ENCODE measurements around the gene DYNC1LI2. TPM values are rescaled to one million over a fixed set of nuclear protein-coding genes. Genes with fewer than 3 reads are reported as not detected.

The DYNC1LI2 gene
- total RNA-seq, 1 donor from 2014 or later: 147 TPM

DNA sequence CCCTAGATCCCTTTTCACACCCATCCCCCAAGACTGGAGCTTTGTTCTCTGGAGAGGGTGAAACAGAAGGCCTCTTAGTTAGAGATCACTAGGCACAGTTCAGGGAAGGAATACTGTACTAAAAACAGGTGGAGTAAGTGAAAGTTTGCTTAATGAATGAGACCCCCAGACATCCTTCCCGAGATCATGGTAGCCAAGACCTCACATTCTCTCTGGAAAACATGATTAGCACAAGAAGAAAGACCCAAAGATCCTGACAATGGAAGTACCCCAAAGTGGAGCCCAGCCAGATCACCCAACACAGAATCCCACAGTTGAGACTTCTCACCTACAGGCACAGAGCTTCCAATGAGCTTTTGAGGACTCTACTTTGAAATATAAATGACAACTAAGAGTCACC lies 51.5 kb downstream of the DYNC1LI2 start:
- Mint-ChIP-seq H3K27ac (ENCODE audit: unreplicated experiment) (no peak overlapping the region), H3K27me3 (ENCODE audit: low read depth) (no peaks in the 10 kb centered on the region), H3K4me3 (ENCODE audit: unreplicated experiment) (no peak overlapping the region), H3K36me3 (ENCODE audit: low read depth) (no peaks in the 10 kb centered on the region), H3K4me1 (ENCODE audit: low read depth) (peaks cover 23% of the 10 kb centered on the region), H3K9me3 (ENCODE audit: low read depth) (no peaks in the 10 kb centered on the region)
- DNase-seq (ENCODE audit: low spot score): no peak
- TF ChIP-seq, protein P1, sequence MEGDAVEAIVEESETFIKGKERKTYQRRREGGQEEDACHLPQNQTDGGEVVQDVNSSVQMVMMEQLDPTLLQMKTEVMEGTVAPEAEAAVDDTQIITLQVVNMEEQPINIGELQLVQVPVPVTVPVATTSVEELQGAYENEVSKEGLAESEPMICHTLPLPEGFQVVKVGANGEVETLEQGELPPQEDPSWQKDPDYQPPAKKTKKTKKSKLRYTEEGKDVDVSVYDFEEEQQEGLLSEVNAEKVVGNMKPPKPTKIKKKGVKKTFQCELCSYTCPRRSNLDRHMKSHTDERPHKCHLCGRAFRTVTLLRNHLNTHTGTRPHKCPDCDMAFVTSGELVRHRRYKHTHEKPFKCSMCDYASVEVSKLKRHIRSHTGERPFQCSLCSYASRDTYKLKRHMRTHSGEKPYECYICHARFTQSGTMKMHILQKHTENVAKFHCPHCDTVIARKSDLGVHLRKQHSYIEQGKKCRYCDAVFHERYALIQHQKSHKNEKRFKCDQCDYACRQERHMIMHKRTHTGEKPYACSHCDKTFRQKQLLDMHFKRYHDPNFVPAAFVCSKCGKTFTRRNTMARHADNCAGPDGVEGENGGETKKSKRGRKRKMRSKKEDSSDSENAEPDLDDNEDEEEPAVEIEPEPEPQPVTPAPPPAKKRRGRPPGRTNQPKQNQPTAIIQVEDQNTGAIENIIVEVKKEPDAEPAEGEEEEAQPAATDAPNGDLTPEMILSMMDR (IDR thresholded peaks at IDR 0.05): no peak

DNA sequence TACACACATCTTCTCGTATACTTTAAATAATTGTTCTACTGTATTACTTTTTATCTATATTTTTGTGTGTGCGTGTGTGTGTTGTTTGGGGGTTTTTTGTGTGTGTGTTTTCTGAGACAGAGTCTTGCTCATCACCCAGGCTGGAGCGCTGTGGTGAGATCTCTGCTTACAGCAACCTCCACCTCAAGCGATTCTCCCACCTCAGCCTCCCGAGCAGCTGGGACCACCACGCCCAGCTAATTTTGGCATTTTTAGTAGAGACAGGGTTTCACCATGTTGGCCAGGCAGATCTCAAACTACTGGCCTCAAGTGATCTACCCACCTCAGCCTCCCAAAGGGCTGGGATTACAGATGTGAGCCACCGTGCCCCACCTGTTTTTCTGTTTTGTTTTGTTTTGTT lies 53.4 kb downstream of the DYNC1LI2 start:
- Mint-ChIP-seq H3K27ac (ENCODE audit: unreplicated experiment) (no peak overlapping the region), H3K9me3 (ENCODE audit: low read depth) (no peaks in the 10 kb centered on the region), H3K36me3 (ENCODE audit: low read depth) (no peaks in the 10 kb centered on the region), H3K4me1 (ENCODE audit: low read depth) (peaks cover 18% of the 10 kb centered on the region), H3K27me3 (ENCODE audit: low read depth) (no peaks in the 10 kb centered on the region), H3K4me3 (ENCODE audit: unreplicated experiment) (no peak overlapping the region)
- TF ChIP-seq, protein P1 (IDR thresholded peaks at IDR 0.05): no peak
- DNase-seq (ENCODE audit: low spot score): no peak

DNA sequence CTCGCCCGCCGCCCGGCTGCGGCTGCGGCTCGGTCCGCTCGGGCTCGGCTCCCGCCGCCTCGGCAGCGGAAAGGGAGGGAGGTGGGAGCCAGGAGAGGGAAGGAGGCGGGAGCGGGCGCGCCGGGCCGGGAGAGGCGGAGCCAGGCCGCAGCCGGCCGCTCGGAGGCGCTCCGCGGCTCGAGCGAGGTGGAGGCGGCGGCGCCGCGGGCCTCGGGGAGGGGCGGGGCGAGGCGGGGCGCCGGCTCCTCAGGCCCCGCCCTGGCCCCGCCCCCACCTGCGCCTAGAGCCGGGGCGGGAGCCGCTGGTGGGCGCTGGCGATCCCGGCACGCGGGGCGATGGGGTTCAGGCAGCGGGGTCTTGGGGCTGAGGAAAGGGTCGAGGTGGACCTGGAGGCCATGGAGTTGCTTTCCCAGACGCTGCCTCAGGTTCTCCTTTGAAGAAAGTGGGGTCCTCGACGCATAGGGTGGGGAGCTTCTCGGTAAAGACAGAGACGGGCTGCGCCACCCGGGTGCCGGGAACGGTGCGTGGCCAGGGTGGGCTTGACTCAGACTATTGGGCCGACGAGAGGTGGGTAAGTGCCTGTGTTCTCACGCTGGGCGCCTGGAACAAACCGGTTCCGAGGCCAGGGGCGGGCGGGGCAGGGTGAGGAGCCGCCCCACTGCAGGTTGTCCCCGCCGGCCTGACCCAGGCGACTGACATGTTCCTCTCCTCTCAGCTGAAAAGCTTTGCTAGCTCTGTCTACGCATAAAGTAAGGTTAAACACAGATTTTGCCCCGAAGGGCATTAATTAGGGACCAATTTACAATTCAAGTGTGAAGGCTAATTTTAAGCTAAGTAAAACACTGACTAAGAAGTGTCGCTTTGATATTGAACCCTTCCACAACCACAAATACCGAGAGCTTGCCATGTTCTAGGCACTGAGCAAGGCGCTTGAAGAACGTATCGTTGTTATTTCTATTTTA lies 54.5 kb downstream of the DYNC1LI2 start, which contains the start of gene CMTM4:
Gene CMTM4, minus strand, starts transcription at position 75 of the 962 bp plus-strand sequence. CDS start 218 bp downstream, outside the sequence.
- no peaks in the 10 kb centered on the region for H3K9me3 Mint-ChIP-seq (ENCODE audit: low read depth)
- H3K27ac Mint-ChIP-seq (ENCODE audit: unreplicated experiment): peak within 1 kb of the TSS; percentile 71
- H3K4me3 Mint-ChIP-seq (ENCODE audit: unreplicated experiment): peak within 1 kb of the TSS; percentile 76
- TF ChIP-seq, protein P1 (IDR thresholded peaks at IDR 0.05): peak; percentile 56
- peaks cover 17% of the 10 kb centered on the region for H3K4me1 Mint-ChIP-seq (ENCODE audit: low read depth)
- no peaks in the 10 kb centered on the region for H3K27me3 Mint-ChIP-seq (ENCODE audit: low read depth)
- no peaks in the 10 kb centered on the region for H3K36me3 Mint-ChIP-seq (ENCODE audit: low read depth)
- DNase-seq (ENCODE audit: low spot score): no peak

DNA sequence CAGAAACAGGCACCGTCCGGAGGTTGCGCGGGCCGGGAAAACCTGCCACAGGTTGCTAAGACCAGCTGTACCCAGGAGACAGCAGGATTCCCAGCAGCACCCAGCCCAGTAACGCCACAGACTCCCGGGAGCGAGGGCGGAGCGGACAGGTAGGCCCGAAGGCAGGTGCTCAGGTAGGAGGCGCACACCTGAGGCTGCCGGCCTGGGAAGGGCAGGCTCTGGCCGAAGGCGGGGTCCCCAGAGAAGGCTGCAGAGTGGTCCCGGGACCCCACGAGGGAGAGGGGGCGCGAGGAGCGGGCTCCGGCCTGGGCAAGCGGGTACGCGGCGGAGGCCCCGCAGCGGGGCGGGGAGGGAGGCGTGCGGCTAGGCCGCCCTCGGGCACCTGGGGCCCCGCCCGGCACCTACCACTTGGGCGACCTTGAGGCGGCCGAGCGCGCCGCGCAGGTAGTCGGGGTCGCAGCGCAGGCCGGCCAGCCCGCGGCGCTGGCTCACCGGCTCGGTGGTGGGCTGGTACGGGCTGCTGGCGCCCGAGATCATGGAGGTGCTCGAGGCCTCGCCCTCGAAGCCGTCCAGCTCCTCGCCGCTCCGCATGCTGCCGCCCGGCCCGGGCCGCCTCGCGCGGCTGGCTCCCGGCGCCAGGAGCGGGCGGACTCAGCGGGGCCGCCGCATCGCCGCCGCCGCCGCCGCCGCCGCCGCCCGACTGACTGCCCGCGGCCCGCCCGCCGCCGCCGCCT lies 55.3 kb downstream of the DYNC1LI2 start:
- H3K4me1 Mint-ChIP-seq (ENCODE audit: low read depth): peaks cover 17% of the 10 kb centered on the region
- no peaks in the 10 kb centered on the region for H3K9me3 Mint-ChIP-seq (ENCODE audit: low read depth)
- no peaks in the 10 kb centered on the region for H3K36me3 Mint-ChIP-seq (ENCODE audit: low read depth)
- no peak for DNase-seq (ENCODE audit: low spot score)
- H3K4me3 Mint-ChIP-seq (ENCODE audit: unreplicated experiment): peak overlapping the region; percentile 76
- no peak overlapping the region for H3K27ac Mint-ChIP-seq (ENCODE audit: unreplicated experiment)
- H3K27me3 Mint-ChIP-seq (ENCODE audit: low read depth): no peaks in the 10 kb centered on the region
- TF ChIP-seq, protein P1 (IDR thresholded peaks at IDR 0.05): no peak

DNA sequence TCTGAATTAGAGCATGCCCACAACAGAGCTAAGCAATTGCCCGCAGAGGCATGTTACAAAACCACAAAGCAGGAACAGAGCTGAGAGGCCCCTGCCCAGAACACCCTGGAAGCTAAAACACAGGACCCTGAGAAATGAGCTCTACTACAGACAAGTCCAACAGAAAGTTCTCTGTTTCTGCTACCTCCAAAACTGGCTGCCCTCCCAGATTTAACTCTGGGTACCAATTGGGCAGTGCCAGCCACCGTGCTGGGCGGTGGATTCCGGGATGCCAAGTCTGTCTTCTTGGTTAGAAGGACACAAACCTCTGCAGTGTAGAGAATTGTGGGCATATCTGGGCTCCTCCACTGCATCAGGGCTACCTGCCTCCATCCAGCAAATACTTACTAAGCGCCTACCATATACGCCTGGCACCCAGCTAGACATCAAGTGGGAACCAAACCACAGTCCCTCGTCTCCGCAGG lies 55.9 kb downstream of the DYNC1LI2 start:
- H3K4me1 Mint-ChIP-seq (ENCODE audit: low read depth): peaks cover 17% of the 10 kb centered on the region
- no peaks in the 10 kb centered on the region for H3K27me3 Mint-ChIP-seq (ENCODE audit: low read depth)
- H3K27ac Mint-ChIP-seq (ENCODE audit: unreplicated experiment): no peak overlapping the region
- peak overlapping the region; percentile 76 for H3K4me3 Mint-ChIP-seq (ENCODE audit: unreplicated experiment)
- no peaks in the 10 kb centered on the region for H3K36me3 Mint-ChIP-seq (ENCODE audit: low read depth)
- H3K9me3 Mint-ChIP-seq (ENCODE audit: low read depth): no peaks in the 10 kb centered on the region
- TF ChIP-seq, protein P1 (IDR thresholded peaks at IDR 0.05): no peak
- DNase-seq (ENCODE audit: low spot score): no peak
